CD4-positive, alpha-beta memory T cell (primary cell): ENCODE measurements around the gene C10orf71. TPM values are rescaled to one million over a fixed set of nuclear protein-coding genes. Genes with fewer than 3 reads are reported as not detected.

Experiments used
- CTCF ChIA-PET: fragments of 350-600 bp; sonication (Branson Sonifier 250); formaldehyde crosslinking; loops from one replicate; lab custom pipeline; 2021; ENCODE audit warnings: inconsistent platforms; ENCODE audit not compliant: partially characterized antibody; lab: Charles Lee
- POLR2A ChIA-PET: fragments of 350-600 bp; sonication (Branson Sonifier 250); formaldehyde crosslinking; loops from one replicate; lab custom pipeline; 2021; ENCODE audit not compliant: partially characterized antibody; lab: Charles Lee
- DNase-seq, 5 donors: peaks; one replicate each; pipeline versions ENCODE4 v3.0.0 to v3.0.0-alpha.2; 2020 to 2022; ENCODE audit warnings: mixed read lengths in 1 of 5
- H3K27ac ChIP-seq: one replicate; pipeline ENCODE4 v1.7.0; 2013; ENCODE audit warnings: low read depth, low read length
- H3K27me3 ChIP-seq: 2 replicates; pipeline ENCODE4 v1.7.0; 2013; ENCODE audit warnings: mild to moderate bottlenecking, low read length, moderate library complexity; ENCODE audit not compliant: insufficient read depth
- H3K36me3 ChIP-seq: 2 replicates; pipeline ENCODE4 v1.7.0; 2013; ENCODE audit warnings: mild to moderate bottlenecking, low read length, moderate library complexity; ENCODE audit not compliant: insufficient read depth
- H3K4me1 ChIP-seq: 2 replicates; pipeline ENCODE4 v1.7.0; 2013; ENCODE audit warnings: mild to moderate bottlenecking, low read length, moderate library complexity; ENCODE audit not compliant: insufficient read depth
- H3K4me3 ChIP-seq, 2 donors: one replicate each; pipeline ENCODE4 v1.7.0; 2013; ENCODE audit warnings: low read length in 2 of 2, mild to moderate bottlenecking in 1 of 2
- H3K9me3 ChIP-seq, 2 donors: one replicate each; pipeline ENCODE4 v1.7.0; 2013; ENCODE audit warnings: low read length in 2 of 2, control low read depth in 1 of 2; ENCODE audit not compliant: control insufficient read depth in 1 of 2
- H3K27ac Mint-ChIP-seq, 7 donors: one replicate each; pipeline ENCODE4 v1.8.0; 2020 to 2021; ENCODE audit warnings: mixed read lengths in 7 of 7, mild to moderate bottlenecking in 6 of 7, inconsistent platforms in 3 of 7, moderate library complexity in 3 of 7
- H3K27me3 Mint-ChIP-seq, 2 donors: one replicate each; pipeline ENCODE4 v1.8.0; 2020 to 2021; ENCODE audit warnings: mixed read lengths in 2 of 2
- H3K36me3 Mint-ChIP-seq, 2 donors: one replicate each; pipeline ENCODE4 v1.8.0; 2020 to 2021; ENCODE audit warnings: mixed read lengths in 2 of 2, inconsistent platforms in 1 of 2, mild to moderate bottlenecking in 1 of 2
- H3K4me1 Mint-ChIP-seq, 4 donors: one replicate each; pipeline ENCODE4 v1.8.0; 2020 to 2021; ENCODE audit warnings: mixed read lengths in 4 of 4, mild to moderate bottlenecking in 1 of 4
- H3K4me3 Mint-ChIP-seq, 8 donors: one replicate each; pipeline ENCODE4 v1.8.0; 2020 to 2021; ENCODE audit warnings: mixed read lengths in 8 of 8, mild to moderate bottlenecking in 7 of 8, moderate library complexity in 6 of 8, inconsistent platforms in 3 of 8
- H3K9me3 Mint-ChIP-seq, 8 donors: one replicate each; pipeline ENCODE4 v1.8.0; 2020 to 2021; ENCODE audit warnings: mixed read lengths in 8 of 8, mild to moderate bottlenecking in 5 of 8, inconsistent platforms in 3 of 8, moderate library complexity in 1 of 8
- intact Hi-C: fragments of 100-400 bp; cut with micrococcal nuclease; formaldehyde crosslinking; loops from one replicate; pipeline ENCODE4 v1.15.1; 2023
- polyA plus RNA-seq, 2 donors: library from polyadenylated mRNA; unstranded; fragments of 300-500 nt; fragmentation: Illumina TruSeq; gene quantifications; one replicate each; pipeline ENCODE4 v1.2.3, GENCODE V29; 2021
- total RNA-seq, 2 experiments: library from RNA; stranded (reverse); gene quantifications; one replicate each; pipeline ENCODE4 v1.2.3, GENCODE V29; 2021

C10orf71 gene
- total and polyA plus RNA-seq, 4 experiments from 2014 or later, result not detected

DNA sequence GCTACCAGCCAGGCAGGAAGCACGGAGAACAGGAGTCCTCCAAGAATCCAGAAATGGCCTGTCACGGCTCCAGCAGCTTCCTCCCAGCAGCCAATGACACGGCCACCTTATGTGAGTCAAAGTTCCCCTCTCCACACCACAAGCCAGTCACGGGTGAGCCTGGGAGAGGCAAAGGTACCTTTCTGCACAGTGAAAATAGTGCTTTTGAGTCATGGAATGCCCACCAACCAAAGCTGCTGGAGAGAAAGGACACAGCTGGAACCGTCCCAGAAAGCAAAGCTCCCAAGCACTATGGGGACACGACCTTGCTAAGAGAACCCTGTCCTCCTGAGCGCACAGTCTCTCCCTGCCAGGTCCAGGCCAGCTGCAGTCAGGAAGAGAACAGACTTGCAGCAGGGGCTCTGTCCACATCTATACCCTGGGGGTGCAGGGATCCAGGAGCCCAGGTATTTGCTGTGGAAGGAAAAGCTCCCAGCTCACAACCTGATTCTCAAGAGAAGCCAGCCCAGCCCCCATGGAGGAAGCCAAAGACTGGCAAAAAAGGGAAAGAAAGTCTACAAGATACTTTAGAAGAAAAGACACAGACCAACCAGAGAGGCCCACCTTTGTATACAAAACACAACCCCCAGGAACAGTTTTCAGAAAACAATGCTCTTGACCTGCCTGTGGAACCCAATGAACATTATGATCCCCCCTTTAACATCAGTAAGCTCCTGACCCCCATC, 24.4 kb downstream of the C10orf71 start:
- Histone ChIP-seq H3K9me3 (no peaks in the 10 kb centered on the region), H3K4me3 (no peak overlapping the region), H3K36me3 (no peaks in the 10 kb centered on the region), H3K27me3 (no peaks in the 10 kb centered on the region), H3K27ac (no peak overlapping the region), H3K4me1 (no peaks in the 10 kb centered on the region)
- Mint-ChIP-seq H3K27me3 (no peaks in the 10 kb centered on the region), H3K36me3 (no peaks in the 10 kb centered on the region), H3K4me3 (no peak overlapping the region), H3K4me1 (peaks cover 0 to 2% (median 0%) of the 10 kb centered on the region in 4 donors), H3K9me3 (no peaks in the 10 kb centered on the region), H3K27ac (no peak overlapping the region)
- ChIA-PET POLR2A (no interaction called here), CTCF (no interaction called here)
- DNase-seq, result no peak
- intact Hi-C loops, result no loop called here

DNA sequence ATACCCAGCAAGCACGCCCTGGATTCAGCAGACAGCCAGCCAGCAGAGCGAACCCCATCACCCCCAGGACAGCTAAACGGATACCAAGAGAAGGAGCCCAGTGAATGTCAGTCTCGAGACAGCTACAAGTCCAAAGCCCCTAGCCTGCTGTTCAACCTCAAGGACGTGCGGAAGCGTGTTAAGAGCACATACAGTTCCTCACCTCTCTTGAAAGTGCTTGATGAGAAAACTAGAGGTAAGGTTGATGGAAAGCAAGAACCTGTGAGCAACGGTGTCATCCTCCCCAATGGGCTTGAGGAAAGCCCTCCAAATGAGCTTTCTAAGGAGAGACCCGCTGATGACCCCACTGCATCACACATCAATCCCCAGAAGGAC, 24.9 kb downstream of the C10orf71 start:
- Histone ChIP-seq H3K4me1 (no peaks in the 10 kb centered on the region), H3K27ac (no peak overlapping the region), H3K36me3 (no peaks in the 10 kb centered on the region), H3K27me3 (no peaks in the 10 kb centered on the region), H3K4me3 (no peak overlapping the region), H3K9me3 (no peaks in the 10 kb centered on the region)
- no peak for DNase-seq
- intact Hi-C loops, result no loop called here
- H3K4me1 Mint-ChIP-seq, result peaks cover 0 to 2% (median 0%) of the 10 kb centered on the region in 4 donors
- H3K36me3 Mint-ChIP-seq, result no peaks in the 10 kb centered on the region
- H3K27ac Mint-ChIP-seq, result no peak overlapping the region
- ChIA-PET POLR2A (no interaction called here), CTCF (no interaction called here)
- peaks cover 0 to 1% of the 10 kb centered on the region in 2 donors for H3K27me3 Mint-ChIP-seq
- no peaks in the 10 kb centered on the region for H3K9me3 Mint-ChIP-seq
- H3K4me3 Mint-ChIP-seq, result no peak overlapping the region

DNA sequence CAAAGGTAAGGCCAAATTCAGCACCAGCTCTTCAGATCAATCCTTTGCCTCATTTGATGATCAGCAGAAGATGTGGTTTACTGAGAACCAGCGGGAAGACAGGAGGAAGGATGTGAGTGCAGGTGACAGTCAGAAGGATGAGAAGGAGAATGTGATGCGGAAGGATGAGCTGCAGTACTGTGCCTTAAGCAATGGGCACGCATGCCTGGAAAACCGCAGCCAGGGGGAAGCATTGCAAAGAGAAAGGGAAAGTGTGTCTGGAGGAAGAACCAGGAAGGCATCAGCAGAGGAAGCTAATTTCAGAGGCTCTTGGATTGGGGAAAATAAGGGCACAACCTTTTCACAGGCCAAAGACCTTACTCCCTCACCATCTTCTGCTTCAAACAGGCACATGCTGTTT, 25.7 kb downstream of the C10orf71 start:
- Histone ChIP-seq H3K36me3 (no peaks in the 10 kb centered on the region), H3K27me3 (no peaks in the 10 kb centered on the region), H3K4me1 (no peaks in the 10 kb centered on the region), H3K27ac (no peak overlapping the region), H3K9me3 (no peaks in the 10 kb centered on the region), H3K4me3 (no peak overlapping the region)
- Mint-ChIP-seq H3K27me3 (peaks cover 0 to 3% of the 10 kb centered on the region in 2 donors), H3K27ac (no peak overlapping the region), H3K4me1 (peaks cover 0 to 2% (median 0%) of the 10 kb centered on the region in 4 donors), H3K4me3 (no peak overlapping the region), H3K9me3 (no peaks in the 10 kb centered on the region), H3K36me3 (no peaks in the 10 kb centered on the region)
- DNase-seq, result no peak
- ChIA-PET CTCF (no interaction called here), POLR2A (no interaction called here)
- intact Hi-C loops, result no loop called here

DNA sequence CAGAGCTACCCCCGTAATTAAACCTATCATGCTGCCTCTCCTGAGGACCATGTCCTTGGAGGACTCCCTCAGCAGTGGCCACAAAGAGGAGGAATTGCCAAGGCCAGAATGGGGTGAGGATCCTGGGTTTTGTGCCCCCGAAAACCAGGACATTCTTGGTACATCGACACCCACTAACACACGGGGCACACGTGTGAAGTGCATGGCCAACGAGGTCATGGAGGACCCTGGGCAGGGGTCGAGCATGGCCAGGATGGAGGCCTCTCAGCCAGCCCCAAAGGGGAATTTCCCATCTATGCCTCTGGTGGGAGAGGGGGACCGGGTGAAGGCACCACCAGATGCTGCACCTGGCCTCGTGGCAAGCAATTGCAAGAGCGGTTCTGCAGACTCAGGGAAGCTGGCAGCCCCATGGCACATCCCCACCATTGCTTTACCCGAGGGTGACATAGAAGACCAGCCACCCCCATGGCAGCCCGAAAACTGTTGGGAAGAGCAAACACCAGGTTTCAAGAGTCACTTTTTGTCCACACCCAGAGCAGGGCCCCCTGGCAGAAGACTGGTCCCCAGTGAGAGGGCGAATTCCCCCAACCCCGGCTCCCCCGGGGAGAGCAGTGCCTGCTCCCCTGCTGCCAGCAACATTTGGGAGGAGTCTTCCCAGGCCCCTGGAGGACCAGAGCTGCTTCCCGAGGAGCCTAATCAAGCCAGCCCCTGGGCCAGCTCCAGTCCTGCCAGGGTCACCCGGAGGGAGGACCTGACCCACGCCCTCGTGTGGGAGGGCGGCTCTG, 26.4 kb downstream of the C10orf71 start:
- no peaks in the 10 kb centered on the region for H3K36me3 ChIP-seq
- intact Hi-C loops, result no loop called here
- POLR2A ChIA-PET, result no interaction called here
- H3K36me3 Mint-ChIP-seq, result no peaks in the 10 kb centered on the region
- no peaks in the 10 kb centered on the region for H3K9me3 Mint-ChIP-seq
- DNase-seq, result no peak
- no peak overlapping the region for H3K4me3 Mint-ChIP-seq
- CTCF ChIA-PET, result no interaction called here
- no peak overlapping the region for H3K4me3 ChIP-seq
- peaks cover 0 to 3% of the 10 kb centered on the region in 2 donors for H3K27me3 Mint-ChIP-seq
- H3K27ac ChIP-seq, result no peak overlapping the region
- H3K27me3 ChIP-seq, result no peaks in the 10 kb centered on the region
- no peak overlapping the region for H3K27ac Mint-ChIP-seq
- peaks cover 0 to 2% (median 0%) of the 10 kb centered on the region in 4 donors for H3K4me1 Mint-ChIP-seq
- no peaks in the 10 kb centered on the region for H3K9me3 ChIP-seq
- no peaks in the 10 kb centered on the region for H3K4me1 ChIP-seq

DNA sequence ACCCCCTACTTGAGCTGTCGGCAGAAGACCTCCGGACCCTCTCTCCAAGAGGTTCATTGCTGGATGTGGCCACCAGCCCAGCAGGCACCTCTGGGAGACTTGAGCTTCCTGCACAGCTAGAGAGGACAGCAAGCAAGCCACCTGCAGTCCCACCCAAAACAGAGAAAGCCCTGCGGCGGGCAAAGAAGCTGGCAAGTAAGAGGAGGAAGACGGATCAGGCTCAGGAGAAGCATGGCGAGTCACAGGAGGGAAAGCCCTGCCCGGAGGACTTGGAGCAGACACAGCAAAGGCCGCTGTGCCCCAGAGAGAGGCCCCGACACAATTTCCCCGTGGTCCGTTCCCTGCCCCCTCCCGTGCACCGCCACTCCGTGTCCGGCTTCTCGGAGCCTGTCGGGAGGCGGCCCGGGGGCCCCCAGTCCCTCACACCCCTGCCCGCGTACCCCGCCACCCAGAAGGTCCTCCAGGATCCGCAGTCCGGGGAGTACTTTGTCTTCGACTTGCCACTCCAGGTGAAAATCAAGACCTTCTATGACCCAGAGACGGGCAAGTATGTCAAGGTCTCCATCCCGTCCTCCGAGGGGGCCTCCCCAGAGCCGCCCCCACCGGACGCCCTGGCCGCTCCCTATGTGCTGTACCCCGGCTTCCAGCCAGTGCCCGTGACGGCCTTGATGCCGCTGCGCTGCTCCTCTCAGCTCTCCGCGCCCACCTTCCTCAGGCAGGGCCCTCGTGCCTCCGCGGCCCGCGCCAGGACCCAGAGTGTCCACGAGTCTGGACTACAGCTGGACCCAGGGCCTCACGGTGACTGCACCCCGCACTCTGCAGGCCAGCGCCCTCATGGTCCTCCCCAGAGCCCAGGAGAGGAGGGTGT, 27.2 kb downstream of the C10orf71 start:
- Mint-ChIP-seq H3K36me3 (no peaks in the 10 kb centered on the region), H3K9me3 (no peaks in the 10 kb centered on the region), H3K27me3 (peaks cover 0 to 3% of the 10 kb centered on the region in 2 donors), H3K4me1 (peaks cover 0 to 2% (median 0%) of the 10 kb centered on the region in 4 donors), H3K27ac (no peak overlapping the region), H3K4me3 (no peak overlapping the region)
- no peak overlapping the region for H3K27ac ChIP-seq
- CTCF ChIA-PET, result no interaction called here
- H3K36me3 ChIP-seq, result no peaks in the 10 kb centered on the region
- no peaks in the 10 kb centered on the region for H3K27me3 ChIP-seq
- POLR2A ChIA-PET, result no interaction called here
- no peak overlapping the region for H3K4me3 ChIP-seq
- H3K9me3 ChIP-seq, result no peaks in the 10 kb centered on the region
- H3K4me1 ChIP-seq, result no peaks in the 10 kb centered on the region
- intact Hi-C loops, result no loop called here
- no peak for DNase-seq

DNA sequence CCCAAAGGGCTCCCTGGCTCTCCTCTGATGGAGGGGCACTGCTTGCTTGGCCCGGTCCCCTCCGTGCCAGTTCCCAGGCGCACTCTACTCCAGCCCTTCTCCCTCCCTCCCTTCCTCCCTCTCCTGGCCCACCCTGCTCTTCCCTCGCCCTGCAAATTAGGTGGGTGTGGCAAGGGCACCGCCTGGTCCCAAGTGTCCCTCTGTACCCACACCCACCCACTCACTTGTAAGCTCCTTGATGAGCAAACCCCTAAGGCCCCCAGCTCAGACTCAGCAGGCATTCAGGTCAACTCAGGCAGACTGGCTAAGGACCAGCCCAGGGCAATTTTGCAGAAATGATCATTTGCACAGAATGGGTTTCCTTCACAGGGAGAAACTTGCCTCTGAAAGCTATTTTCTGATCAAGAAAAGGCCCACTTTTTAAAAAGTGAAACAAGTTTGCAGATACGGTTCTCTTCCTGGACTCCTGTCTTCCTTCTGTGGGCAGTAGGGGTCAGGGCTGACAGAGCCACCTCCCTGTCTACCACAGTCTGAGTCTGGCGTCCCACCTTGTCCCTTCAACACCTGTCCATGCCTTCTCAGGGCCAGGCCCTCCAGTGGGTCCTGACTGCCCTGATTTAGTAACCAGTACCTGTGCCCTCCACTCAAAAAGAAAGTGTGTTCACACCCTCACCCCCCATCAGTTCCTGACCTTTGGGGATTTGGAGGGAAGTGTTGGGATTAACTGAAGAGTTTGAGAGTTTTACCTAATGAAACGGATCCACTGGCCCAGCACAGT, 28.3 kb downstream of the C10orf71 start:
- intact Hi-C loops, result no loop called here
- H3K27ac ChIP-seq, result no peak overlapping the region
- H3K4me3 Mint-ChIP-seq, result no peak overlapping the region
- H3K4me3 ChIP-seq, result no peak overlapping the region
- ChIA-PET CTCF (no interaction called here), POLR2A (no interaction called here)
- no peaks in the 10 kb centered on the region for H3K9me3 Mint-ChIP-seq
- no peak overlapping the region for H3K27ac Mint-ChIP-seq
- H3K9me3 ChIP-seq, result no peaks in the 10 kb centered on the region
- H3K4me1 Mint-ChIP-seq, result peaks cover 0 to 2% (median 0%) of the 10 kb centered on the region in 4 donors
- no peaks in the 10 kb centered on the region for H3K36me3 Mint-ChIP-seq
- DNase-seq, result no peak
- no peaks in the 10 kb centered on the region for H3K4me1 ChIP-seq
- peaks cover 0 to 3% of the 10 kb centered on the region in 2 donors for H3K27me3 Mint-ChIP-seq
- no peaks in the 10 kb centered on the region for H3K27me3 ChIP-seq
- no peaks in the 10 kb centered on the region for H3K36me3 ChIP-seq
